DND-41 (cell line): ENCODE data around the gene GCFC2.

Experiments used
- CTCF ChIP-seq: IDR thresholded peaks from 2 replicates; pipeline ENCODE4 v1.5.1; 2012; ENCODE audit warnings: borderline replicate concordance, low read length, moderate library complexity, mild to moderate bottlenecking; ENCODE audit not compliant: poor library complexity, severe bottlenecking; ENCODE audit errors: extremely low read depth
- EZH2 ChIP-seq: IDR thresholded peaks from 3 replicates; pipeline ENCODE4 v1.6.1; 2012; ENCODE audit warnings: borderline replicate concordance, low read depth, mild to moderate bottlenecking, moderate library complexity, low read length, inconsistent platforms; ENCODE audit not compliant: severe bottlenecking

- TF ChIP-seq CTCF (no peak), EZH2 (no peak)
Observed at GRCh38 chr2:75710220-75710576, 517 bp downstream of the GCFC2 start.
